GM21367 (cell line): ENCODE data around the gene CCDC186.

Source experiments
- ATAC-seq: cut with Tn5 transposase; IDR thresholded peaks from one replicate; pipeline ENCODE4 v1.9.1; 2021; ENCODE audit not compliant: unreplicated experiment

Gene CCDC186

GRCh38 chr10:114173921-114174694, at the start of gene CCDC186:
CCDC186 (minus strand) TSS chr10:114174203; CDS start chr10:114163268, 10,935 bp downstream.
- ATAC-seq, result peak; percentile 99

- ATAC-seq, result no peak
Observed at GRCh38 chr10:114223066-114223465, 49.1 kb upstream of the CCDC186 start.

GRCh38 chr10:114221235-114221634, 47.2 kb upstream of the CCDC186 start:
- ATAC-seq, result no peak

- no peak for ATAC-seq
Observed at GRCh38 chr10:114220281-114220680, 46.3 kb upstream of the CCDC186 start.

- no peak for ATAC-seq
Observed at GRCh38 chr10:114215033-114215432, 41.0 kb upstream of the CCDC186 start.

GRCh38 chr10:114212153-114212552, 38.1 kb upstream of the CCDC186 start:
- no peak for ATAC-seq

- no peak for ATAC-seq
Observed at GRCh38 chr10:114208351-114208750, 34.3 kb upstream of the CCDC186 start.

GRCh38 chr10:114207349-114207748, 33.3 kb upstream of the CCDC186 start:
- ATAC-seq, result no peak

GRCh38 chr10:114206902-114207301, 32.9 kb upstream of the CCDC186 start:
- no peak for ATAC-seq

- no peak for ATAC-seq
Observed at GRCh38 chr10:114202812-114203211, 28.8 kb upstream of the CCDC186 start.

- ATAC-seq, result no peak
Observed at GRCh38 chr10:114199239-114199638, 25.2 kb upstream of the CCDC186 start.

- ATAC-seq, result peak; percentile 45
Observed at GRCh38 chr10:114195079-114195478, 21.1 kb upstream of the CCDC186 start.

- ATAC-seq, result no peak
Observed at GRCh38 chr10:114189700-114190099, 15.7 kb upstream of the CCDC186 start.

GRCh38 chr10:114188900-114189299, 14.9 kb upstream of the CCDC186 start:
- no peak for ATAC-seq

GRCh38 chr10:114188001-114188400, 14.0 kb upstream of the CCDC186 start:
- ATAC-seq, result peak; percentile 62

- no peak for ATAC-seq
Observed at GRCh38 chr10:114184276-114184675, 10.3 kb upstream of the CCDC186 start.

- ATAC-seq, result no peak
Observed at GRCh38 chr10:114183563-114183962, 9.6 kb upstream of the CCDC186 start.

- no peak for ATAC-seq
Observed at GRCh38 chr10:114181971-114182370, 8.0 kb upstream of the CCDC186 start.

- no peak for ATAC-seq
Observed at GRCh38 chr10:114180937-114181336, 6.9 kb upstream of the CCDC186 start.

- ATAC-seq, result no peak
Observed at GRCh38 chr10:114179747-114180146, 5.7 kb upstream of the CCDC186 start.

GRCh38 chr10:114179148-114179547, 5.1 kb upstream of the CCDC186 start, which contains the start of gene TDRD1:
TDRD1 (plus strand) TSS chr10:114179353; CDS start chr10:114187832, 8,479 bp downstream.
- ATAC-seq, result no peak

- no peak for ATAC-seq
Observed at GRCh38 chr10:114176511-114176910, 2.5 kb upstream of the CCDC186 start.

GRCh38 chr10:114175667-114176066, 1.7 kb upstream of the CCDC186 start:
- ATAC-seq, result no peak
